ENCODE results near the gene MTERF2. TPM values are rescaled to one million over a fixed set of nuclear protein-coding genes. Genes with fewer than 3 reads are reported as not detected.

The MTERF2 gene
- total RNA-seq, 2 donors from 2014 or later = 18.2 to 26.8 TPM

GRCh38 chr12:106950591-106950990 is 36.4 kb downstream of the MTERF2 start:
- no peak for TF ChIP-seq CTCF (IDR thresholded peaks at IDR 0.05)
- Histone ChIP-seq H3K36me3 (no peaks in the 10 kb centered on the region), H3K27me3 (no peaks in the 10 kb centered on the region), H3K9me3 (no peaks in the 10 kb centered on the region), H3K4me1 (peaks cover 0 to 11% of the 10 kb centered on the region in 2 donors), H3K4me3 (no peak overlapping the region), H3K27ac (no peak overlapping the region)
- no peak for DNase-seq (ENCODE audit: low spot score)

GRCh38 chr12:106947461-106947860 is 39.5 kb downstream of the MTERF2 start:
- TF ChIP-seq CTCF (IDR thresholded peaks at IDR 0.05) = no peak
- H3K9me3 ChIP-seq = no peaks in the 10 kb centered on the region
- H3K4me3 ChIP-seq = no peak overlapping the region
- DNase-seq (ENCODE audit: low spot score) = no peak
- H3K36me3 ChIP-seq = no peaks in the 10 kb centered on the region
- H3K27me3 ChIP-seq = no peaks in the 10 kb centered on the region
- H3K4me1 ChIP-seq = no peaks in the 10 kb centered on the region
- no peak overlapping the region for H3K27ac ChIP-seq

GRCh38 chr12:106945261-106945851 is 41.6 kb downstream of the MTERF2 start:
- no peak for DNase-seq (ENCODE audit: low spot score)
- no peak overlapping the region for H3K27ac ChIP-seq
- no peaks in the 10 kb centered on the region for H3K27me3 ChIP-seq
- H3K36me3 ChIP-seq = no peaks in the 10 kb centered on the region
- H3K9me3 ChIP-seq = no peaks in the 10 kb centered on the region
- H3K4me1 ChIP-seq = peaks cover 0 to 13% of the 10 kb centered on the region in 2 donors
- no peak for TF ChIP-seq CTCF (IDR thresholded peaks at IDR 0.05)
- no peak overlapping the region for H3K4me3 ChIP-seq

- Histone ChIP-seq H3K4me1 (peaks cover 0 to 13% of the 10 kb centered on the region in 2 donors), H3K27me3 (no peaks in the 10 kb centered on the region), H3K27ac (no peak overlapping the region), H3K36me3 (no peaks in the 10 kb centered on the region), H3K9me3 (no peaks in the 10 kb centered on the region), H3K4me3 (no peak overlapping the region)
- no peak for TF ChIP-seq CTCF (IDR thresholded peaks at IDR 0.05)
- DNase-seq (ENCODE audit: low spot score) = no peak
Measured at GRCh38 chr12:106942775-106943174, 44.2 kb downstream of the MTERF2 start.

GRCh38 chr12:106941481-106942156 is 45.3 kb downstream of the MTERF2 start:
- no peaks in the 10 kb centered on the region for H3K36me3 ChIP-seq
- peaks cover 0 to 13% of the 10 kb centered on the region in 2 donors for H3K4me1 ChIP-seq
- H3K4me3 ChIP-seq = no peak overlapping the region
- peak overlapping the region in 1 of 2 donors; percentile 26 for H3K27ac ChIP-seq
- no peaks in the 10 kb centered on the region for H3K9me3 ChIP-seq
- DNase-seq (ENCODE audit: low spot score) = no peak
- no peaks in the 10 kb centered on the region for H3K27me3 ChIP-seq
- no peak for TF ChIP-seq CTCF (IDR thresholded peaks at IDR 0.05)

Data from right atrium auricular region (tissue), 2 donors.